ENCODE measurements around the gene SLITRK1. TPM values are rescaled to one million over a fixed set of nuclear protein-coding genes. Genes with fewer than 3 reads are reported as not detected.

SLITRK1 gene
- total RNA-seq, 1 experiment from 2014 or later: 1.9 TPM

DNA sequence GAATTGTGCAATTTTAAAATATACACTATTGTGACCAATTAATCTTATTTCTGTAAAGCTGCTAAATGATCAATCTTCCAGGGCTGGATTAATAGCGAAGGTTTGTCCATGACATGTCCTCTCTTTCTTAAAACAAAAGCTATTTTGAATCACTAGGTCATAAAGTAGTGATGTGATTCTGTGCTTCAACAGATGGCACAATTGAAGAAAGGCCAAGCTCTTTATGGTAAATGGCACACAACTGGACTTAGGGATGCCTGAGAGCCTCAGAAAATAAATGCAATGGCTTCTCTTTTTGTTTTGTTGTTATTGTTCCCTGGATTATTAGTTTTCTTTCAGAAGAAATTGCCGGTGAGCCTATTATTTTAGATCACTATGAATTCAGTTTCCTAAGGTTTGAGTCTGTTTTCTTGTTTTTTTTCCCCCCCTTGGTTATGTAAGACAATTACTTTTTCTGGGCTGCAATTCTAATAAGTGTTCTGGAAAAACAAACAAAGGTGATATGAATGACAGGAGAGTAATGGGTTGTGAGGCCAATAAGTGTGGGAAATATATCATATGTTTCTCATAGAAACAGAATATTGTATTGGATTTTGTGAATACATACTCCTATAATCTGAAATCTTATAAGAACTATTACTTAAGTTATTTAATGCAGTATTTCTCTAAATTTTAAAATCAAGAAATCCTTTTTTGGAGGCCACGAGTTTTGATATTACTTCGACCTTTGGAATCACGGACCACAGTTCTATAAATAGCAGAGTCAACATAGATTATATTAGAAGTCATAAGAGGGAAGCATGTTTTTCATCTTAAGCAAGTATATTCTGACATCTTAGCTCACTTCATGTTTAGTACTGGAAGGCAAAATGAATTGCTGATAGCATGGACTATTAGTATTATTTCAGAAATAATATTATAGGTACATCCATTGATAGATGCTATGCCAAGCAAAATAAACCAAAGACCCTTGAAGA lies 16.8 kb downstream of the SLITRK1 start (continued):
- TF ChIP-seq, protein P1, sequence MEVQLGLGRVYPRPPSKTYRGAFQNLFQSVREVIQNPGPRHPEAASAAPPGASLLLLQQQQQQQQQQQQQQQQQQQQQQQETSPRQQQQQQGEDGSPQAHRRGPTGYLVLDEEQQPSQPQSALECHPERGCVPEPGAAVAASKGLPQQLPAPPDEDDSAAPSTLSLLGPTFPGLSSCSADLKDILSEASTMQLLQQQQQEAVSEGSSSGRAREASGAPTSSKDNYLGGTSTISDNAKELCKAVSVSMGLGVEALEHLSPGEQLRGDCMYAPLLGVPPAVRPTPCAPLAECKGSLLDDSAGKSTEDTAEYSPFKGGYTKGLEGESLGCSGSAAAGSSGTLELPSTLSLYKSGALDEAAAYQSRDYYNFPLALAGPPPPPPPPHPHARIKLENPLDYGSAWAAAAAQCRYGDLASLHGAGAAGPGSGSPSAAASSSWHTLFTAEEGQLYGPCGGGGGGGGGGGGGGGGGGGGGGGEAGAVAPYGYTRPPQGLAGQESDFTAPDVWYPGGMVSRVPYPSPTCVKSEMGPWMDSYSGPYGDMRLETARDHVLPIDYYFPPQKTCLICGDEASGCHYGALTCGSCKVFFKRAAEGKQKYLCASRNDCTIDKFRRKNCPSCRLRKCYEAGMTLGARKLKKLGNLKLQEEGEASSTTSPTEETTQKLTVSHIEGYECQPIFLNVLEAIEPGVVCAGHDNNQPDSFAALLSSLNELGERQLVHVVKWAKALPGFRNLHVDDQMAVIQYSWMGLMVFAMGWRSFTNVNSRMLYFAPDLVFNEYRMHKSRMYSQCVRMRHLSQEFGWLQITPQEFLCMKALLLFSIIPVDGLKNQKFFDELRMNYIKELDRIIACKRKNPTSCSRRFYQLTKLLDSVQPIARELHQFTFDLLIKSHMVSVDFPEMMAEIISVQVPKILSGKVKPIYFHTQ (CRISPR knock-in tag; IDR thresholded peaks at IDR 0.05): no peak
- no peak for TF ChIP-seq ZNF423 (CRISPR knock-in tag; IDR thresholded peaks at IDR 0.05)

DNA sequence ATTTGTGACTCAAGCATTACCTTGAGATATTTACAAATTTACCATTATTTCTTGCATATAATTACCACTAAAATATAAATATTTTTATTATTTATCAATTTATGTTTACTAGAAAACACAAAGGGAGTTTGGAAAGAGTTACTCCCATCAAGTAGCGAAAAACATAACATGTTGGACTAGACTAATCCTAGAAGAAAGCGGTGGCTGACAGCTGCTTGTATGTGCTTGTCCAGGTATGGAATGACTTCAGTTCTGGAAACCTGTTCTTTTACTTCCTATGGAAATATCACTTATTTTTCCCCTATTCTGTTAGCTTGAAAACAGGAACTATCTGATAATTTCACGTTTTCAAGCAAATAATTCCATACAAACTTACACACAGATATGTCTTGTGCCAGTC lies 28.5 kb downstream of the SLITRK1 start:
- Mint-ChIP-seq H3K36me3 (no peaks in the 10 kb centered on the region), H3K27me3 (ENCODE audit: low read depth) (no peaks in the 10 kb centered on the region), H3K4me3 (no peak overlapping the region), H3K9me3 (no peaks in the 10 kb centered on the region), H3K4me1 (no peaks in the 10 kb centered on the region), H3K27ac (no peak overlapping the region)
- DNase-seq (ENCODE audit: low spot score): no peak
- ChIA-PET CTCF (no interaction called here), POLR2A (no interaction called here)
- TF ChIP-seq FOXP1 (CRISPR knock-in tag; IDR thresholded peaks at IDR 0.05; ENCODE audit: borderline replicate concordance) (no peak), NR2C2 (CRISPR knock-in tag; IDR thresholded peaks at IDR 0.05) (no peak), SMAD3 (CRISPR knock-in tag; IDR thresholded peaks at IDR 0.05; ENCODE audit: borderline replicate concordance) (no peak), ATF1 (CRISPR knock-in tag; IDR thresholded peaks at IDR 0.05) (no peak), JUN (CRISPR knock-in tag; IDR thresholded peaks at IDR 0.05) (no peak), IRF2 (CRISPR knock-in tag; IDR thresholded peaks at IDR 0.05; ENCODE audit: borderline replicate concordance, low read depth) (no peak), ZNF416 (CRISPR knock-in tag; IDR thresholded peaks at IDR 0.05) (no peak), GRHL2 (CRISPR knock-in tag; IDR thresholded peaks at IDR 0.05; ENCODE audit: insufficient replicate concordance, severe bottlenecking) (no peak)
- TF ChIP-seq, protein P2, sequence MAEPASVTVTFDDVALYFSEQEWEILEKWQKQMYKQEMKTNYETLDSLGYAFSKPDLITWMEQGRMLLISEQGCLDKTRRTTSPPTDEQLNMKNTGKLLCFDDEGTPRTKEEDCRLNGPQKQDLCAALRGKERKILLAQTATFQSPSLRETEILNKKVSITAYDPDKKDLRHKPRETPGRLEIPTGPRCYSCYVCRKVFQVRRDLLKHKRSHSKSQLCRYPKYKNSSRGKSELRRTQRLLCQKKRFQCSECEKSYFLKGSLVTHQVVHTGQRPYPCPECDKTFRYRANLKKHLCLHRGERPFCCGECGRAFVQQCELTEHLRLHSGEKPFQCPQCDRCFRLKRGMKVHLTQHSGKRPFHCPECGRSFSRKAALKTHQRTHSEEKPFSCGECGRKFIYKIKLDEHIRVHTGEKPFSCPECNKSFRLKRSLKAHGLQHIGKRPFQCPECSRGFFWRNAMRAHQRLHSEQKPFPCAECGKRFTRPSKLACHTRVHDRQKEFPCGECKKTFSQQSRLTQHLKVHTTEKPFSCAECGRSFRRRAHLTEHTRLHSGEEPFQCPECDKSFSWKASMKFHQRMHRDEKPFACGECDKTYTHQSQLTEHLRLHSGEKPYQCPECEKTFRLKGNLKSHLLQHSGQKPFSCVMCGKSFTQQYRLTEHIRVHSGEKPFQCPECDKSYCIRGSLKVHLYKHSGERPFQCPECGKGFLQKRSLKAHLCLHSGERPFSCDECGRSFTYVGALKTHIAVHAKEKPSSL (CRISPR knock-in tag; conservative IDR thresholded peaks at IDR 0.05): no peak
- TF ChIP-seq, protein P3, sequence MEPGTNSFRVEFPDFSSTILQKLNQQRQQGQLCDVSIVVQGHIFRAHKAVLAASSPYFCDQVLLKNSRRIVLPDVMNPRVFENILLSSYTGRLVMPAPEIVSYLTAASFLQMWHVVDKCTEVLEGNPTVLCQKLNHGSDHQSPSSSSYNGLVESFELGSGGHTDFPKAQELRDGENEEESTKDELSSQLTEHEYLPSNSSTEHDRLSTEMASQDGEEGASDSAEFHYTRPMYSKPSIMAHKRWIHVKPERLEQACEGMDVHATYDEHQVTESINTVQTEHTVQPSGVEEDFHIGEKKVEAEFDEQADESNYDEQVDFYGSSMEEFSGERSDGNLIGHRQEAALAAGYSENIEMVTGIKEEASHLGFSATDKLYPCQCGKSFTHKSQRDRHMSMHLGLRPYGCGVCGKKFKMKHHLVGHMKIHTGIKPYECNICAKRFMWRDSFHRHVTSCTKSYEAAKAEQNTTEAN (CRISPR knock-in tag; IDR thresholded peaks at IDR 0.05): no peak
- TF ChIP-seq, protein P1 (CRISPR knock-in tag; IDR thresholded peaks at IDR 0.05): no peak
- TF ChIP-seq, protein P4, sequence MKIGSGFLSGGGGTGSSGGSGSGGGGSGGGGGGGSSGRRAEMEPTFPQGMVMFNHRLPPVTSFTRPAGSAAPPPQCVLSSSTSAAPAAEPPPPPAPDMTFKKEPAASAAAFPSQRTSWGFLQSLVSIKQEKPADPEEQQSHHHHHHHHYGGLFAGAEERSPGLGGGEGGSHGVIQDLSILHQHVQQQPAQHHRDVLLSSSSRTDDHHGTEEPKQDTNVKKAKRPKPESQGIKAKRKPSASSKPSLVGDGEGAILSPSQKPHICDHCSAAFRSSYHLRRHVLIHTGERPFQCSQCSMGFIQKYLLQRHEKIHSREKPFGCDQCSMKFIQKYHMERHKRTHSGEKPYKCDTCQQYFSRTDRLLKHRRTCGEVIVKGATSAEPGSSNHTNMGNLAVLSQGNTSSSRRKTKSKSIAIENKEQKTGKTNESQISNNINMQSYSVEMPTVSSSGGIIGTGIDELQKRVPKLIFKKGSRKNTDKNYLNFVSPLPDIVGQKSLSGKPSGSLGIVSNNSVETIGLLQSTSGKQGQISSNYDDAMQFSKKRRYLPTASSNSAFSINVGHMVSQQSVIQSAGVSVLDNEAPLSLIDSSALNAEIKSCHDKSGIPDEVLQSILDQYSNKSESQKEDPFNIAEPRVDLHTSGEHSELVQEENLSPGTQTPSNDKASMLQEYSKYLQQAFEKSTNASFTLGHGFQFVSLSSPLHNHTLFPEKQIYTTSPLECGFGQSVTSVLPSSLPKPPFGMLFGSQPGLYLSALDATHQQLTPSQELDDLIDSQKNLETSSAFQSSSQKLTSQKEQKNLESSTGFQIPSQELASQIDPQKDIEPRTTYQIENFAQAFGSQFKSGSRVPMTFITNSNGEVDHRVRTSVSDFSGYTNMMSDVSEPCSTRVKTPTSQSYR (CRISPR knock-in tag; IDR thresholded peaks at IDR 0.05): no peak
- TF ChIP-seq, protein P5, sequence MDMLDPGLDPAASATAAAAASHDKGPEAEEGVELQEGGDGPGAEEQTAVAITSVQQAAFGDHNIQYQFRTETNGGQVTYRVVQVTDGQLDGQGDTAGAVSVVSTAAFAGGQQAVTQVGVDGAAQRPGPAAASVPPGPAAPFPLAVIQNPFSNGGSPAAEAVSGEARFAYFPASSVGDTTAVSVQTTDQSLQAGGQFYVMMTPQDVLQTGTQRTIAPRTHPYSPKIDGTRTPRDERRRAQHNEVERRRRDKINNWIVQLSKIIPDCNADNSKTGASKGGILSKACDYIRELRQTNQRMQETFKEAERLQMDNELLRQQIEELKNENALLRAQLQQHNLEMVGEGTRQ (CRISPR knock-in tag; IDR thresholded peaks at IDR 0.05): no peak
- TF ChIP-seq, protein P6, sequence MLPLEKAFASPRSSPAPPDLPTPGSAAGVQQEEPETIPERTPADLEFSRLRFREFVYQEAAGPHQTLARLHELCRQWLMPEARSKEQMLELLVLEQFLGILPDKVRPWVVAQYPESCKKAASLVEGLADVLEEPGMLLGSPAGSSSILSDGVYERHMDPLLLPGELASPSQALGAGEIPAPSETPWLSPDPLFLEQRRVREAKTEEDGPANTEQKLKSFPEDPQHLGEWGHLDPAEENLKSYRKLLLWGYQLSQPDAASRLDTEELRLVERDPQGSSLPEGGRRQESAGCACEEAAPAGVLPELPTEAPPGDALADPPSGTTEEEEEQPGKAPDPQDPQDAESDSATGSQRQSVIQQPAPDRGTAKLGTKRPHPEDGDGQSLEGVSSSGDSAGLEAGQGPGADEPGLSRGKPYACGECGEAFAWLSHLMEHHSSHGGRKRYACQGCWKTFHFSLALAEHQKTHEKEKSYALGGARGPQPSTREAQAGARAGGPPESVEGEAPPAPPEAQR (CRISPR knock-in tag; IDR thresholded peaks at IDR 0.05): no peak
- ATAC-seq: no peak

All from WTC11 (cell line).